Activated T-helper 17 cell treated with anti-CD3 and anti-CD28 coated beads, Interleukin-2, amount 50 U/mL, for 72 hours (primary cell): ENCODE measurements around the gene OR1S2. TPM values are rescaled to one million over a fixed set of nuclear protein-coding genes. Genes with fewer than 3 reads are reported as not detected.
"Not testable (repeated sequence)": the region's sequence is repeated elsewhere in the genome, so short reads cannot be mapped to it uniquely, and the experiment has no call there.

Source experiments
- ATAC-seq: fragments of 150-1000 bp; cut with Tn5 transposase; replicated peaks from 2 replicates; pipeline ENCODE4 v1.10.0; 2021; ENCODE audit warnings: mild to moderate bottlenecking, moderate library complexity
- H3K27ac Mint-ChIP-seq: one replicate; pipeline ENCODE4 v1.8.0; 2022; ENCODE audit warnings: mixed read lengths
- H3K27me3 Mint-ChIP-seq: one replicate; pipeline ENCODE4 v1.8.0; 2022; ENCODE audit warnings: mixed read lengths
- H3K36me3 Mint-ChIP-seq: one replicate; pipeline ENCODE4 v1.8.0; 2022; ENCODE audit warnings: low read depth, mild to moderate bottlenecking, mixed read lengths
- H3K4me1 Mint-ChIP-seq: one replicate; pipeline ENCODE4 v1.8.0; 2022; ENCODE audit warnings: mixed read lengths
- H3K4me3 Mint-ChIP-seq: one replicate; pipeline ENCODE4 v1.8.0; 2022; ENCODE audit warnings: mild to moderate bottlenecking, mixed read lengths
- H3K9me3 Mint-ChIP-seq: one replicate; pipeline ENCODE4 v1.8.0; 2022; ENCODE audit warnings: mixed read lengths
- total RNA-seq, 2 donors: library from RNA; stranded (reverse); gene quantifications; one replicate each; pipeline ENCODE4 v1.2.3, GENCODE V29; 2022

Gene OR1S2, protein sequence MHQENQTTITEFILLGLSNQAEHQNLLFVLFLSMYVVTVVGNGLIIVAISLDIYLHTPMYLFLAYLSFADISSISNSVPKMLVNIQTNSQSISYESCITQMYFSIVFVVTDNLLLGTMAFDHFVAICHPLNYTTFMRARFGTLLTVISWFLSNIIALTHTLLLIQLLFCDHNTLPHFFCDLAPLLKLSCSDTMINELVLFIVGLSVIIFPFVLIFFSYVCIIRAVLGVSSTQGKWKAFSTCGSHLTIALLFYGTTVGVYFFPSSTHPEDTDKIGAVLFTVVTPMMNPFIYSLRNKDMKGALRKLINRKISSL
- not detected for total RNA-seq

DNA sequence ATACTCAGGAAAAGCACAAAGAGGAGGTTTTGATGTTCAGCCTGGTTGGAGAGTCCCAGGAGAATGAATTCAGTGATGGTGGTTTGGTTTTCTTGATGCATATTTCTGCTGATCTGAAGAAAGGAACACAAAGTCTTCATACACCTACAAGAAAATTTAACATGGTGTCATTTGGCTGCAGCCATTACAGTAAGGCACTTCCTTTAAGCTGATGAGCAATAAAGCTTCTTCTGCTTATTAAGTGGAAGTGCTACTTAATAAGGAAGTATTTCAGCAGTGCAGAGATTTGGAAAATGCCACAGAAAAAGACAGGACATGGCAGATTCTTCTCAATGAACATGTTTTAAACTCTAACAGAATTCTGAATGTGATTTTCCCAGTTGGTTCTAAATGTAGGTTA lies at the start of gene OR1S2:
Gene OR1S2 (minus strand): TSS at position 101 of the 400 bp plus-strand sequence. CDS start 0 bp downstream, at position 101.
- H3K27me3 Mint-ChIP-seq: peaks cover 16% of the 10 kb centered on the region
- no peaks in the 10 kb centered on the region for H3K36me3 Mint-ChIP-seq
- no peak within 1 kb of the TSS for H3K4me3 Mint-ChIP-seq
- no peaks in the 10 kb centered on the region for H3K4me1 Mint-ChIP-seq
- H3K9me3 Mint-ChIP-seq: peaks cover 5% of the 10 kb centered on the region
- no peak for ATAC-seq
- no peak within 1 kb of the TSS for H3K27ac Mint-ChIP-seq

DNA sequence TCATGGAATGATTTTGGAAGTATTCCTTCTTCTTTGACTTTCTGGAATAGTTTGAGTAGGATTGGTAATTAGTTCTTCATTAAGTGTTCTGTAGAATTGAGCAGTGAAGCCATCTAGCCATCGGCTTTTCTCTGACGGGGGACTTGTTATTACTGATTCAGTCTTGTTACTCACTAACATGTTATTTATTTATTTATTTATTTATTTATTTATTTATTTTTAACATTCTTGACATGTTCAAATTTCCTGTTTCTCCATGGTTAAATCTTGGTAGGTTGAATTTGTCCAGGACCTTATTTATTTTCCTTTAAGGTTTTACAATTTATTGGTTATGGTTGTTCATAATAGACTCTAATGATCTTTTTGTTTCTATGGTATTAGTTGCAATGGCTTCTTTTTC lies 40.0 kb upstream of the OR1S2 start:
- H3K36me3 Mint-ChIP-seq: no peaks in the 10 kb centered on the region
- H3K27me3 Mint-ChIP-seq: peaks cover 20% of the 10 kb centered on the region
- H3K27ac Mint-ChIP-seq: no peak overlapping the region
- no peaks in the 10 kb centered on the region for H3K4me1 Mint-ChIP-seq
- no peak overlapping the region for H3K4me3 Mint-ChIP-seq
- peaks cover 6% of the 10 kb centered on the region for H3K9me3 Mint-ChIP-seq
- no peak for ATAC-seq

DNA sequence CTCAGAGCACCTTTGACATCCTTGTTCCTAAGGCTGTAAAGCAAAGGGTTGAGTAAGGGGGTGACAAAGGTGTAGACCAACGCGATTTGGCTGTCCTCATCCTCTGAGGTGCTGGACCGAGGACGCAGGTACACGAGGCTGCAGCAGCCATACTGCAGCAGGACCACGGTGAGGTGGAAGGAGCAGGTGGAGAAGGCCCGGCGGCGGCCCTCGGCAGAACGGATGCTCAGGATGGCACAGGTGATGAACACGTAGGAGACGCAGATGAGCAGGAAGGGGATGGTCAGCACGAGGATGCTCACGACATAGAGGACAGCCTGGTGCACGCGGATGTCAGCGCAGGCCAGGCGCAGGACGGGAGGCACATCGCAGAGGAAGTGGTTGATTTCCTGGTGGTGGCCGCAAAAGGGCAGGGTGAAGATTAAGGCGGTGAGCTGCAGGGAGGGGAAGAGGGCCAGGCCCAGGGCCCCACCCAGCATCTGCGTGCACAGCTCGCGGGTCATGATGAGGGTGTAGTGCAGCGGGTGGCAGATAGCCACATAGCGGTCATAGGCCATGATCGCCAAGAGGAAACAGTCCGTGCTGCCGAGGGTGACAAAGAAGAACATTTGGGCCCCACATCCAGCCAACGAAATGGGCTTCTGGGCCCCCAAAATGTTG lies 24.1 kb upstream of the OR1S2 start:
- Mint-ChIP-seq H3K27me3 (peaks cover 15% of the 10 kb centered on the region), H3K36me3 (no peaks in the 10 kb centered on the region), H3K4me3 (no peak overlapping the region), H3K27ac (no peak overlapping the region), H3K9me3 (peaks cover 5% of the 10 kb centered on the region), H3K4me1 (no peaks in the 10 kb centered on the region)
- no peak for ATAC-seq

DNA sequence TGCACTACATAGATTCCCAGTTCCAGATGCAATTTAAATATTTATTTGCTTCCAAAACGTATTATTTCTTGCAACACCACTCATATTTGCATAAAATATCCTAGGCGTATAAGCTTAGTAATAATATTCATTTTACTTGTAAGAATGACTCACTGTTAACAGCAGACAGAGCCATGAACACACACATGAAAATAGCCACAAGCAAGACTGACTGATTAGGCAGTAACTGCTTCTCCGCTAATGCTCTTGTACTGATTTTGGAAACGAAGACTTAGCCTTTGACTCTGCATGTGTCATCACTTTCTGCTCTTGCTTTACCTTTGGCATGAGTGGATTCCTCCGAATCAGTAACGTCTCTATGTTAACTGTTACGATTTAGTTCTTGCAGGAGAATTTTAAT lies 18.8 kb upstream of the OR1S2 start:
- Mint-ChIP-seq H3K27ac (no peak overlapping the region), H3K9me3 (peaks cover under 1% of the 10 kb centered on the region), H3K4me3 (no peak overlapping the region), H3K36me3 (no peaks in the 10 kb centered on the region), H3K4me1 (no peaks in the 10 kb centered on the region), H3K27me3 (peaks cover 7% of the 10 kb centered on the region)
- ATAC-seq: no peak

DNA sequence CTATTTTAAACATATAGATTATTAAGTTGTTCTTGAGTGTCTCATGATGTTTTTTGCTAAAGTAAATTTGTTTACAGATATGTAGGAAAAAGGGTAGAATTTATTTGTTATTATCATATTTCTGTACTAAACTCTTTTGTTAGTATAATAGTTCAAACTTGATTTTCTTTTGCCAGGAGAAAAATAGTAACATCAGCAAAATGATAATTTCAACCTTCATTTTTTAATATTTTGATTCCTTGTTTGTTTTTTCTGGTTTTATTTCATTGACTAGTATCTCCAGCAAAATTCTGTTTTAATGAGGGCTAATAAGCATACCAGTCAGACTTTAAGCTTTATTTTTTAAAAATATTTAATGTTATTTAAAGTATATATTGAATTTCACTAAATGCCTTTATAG lies 12.5 kb upstream of the OR1S2 start:
- H3K36me3 Mint-ChIP-seq: no peaks in the 10 kb centered on the region
- H3K27me3 Mint-ChIP-seq: peaks cover 15% of the 10 kb centered on the region
- no peaks in the 10 kb centered on the region for H3K9me3 Mint-ChIP-seq
- H3K4me3 Mint-ChIP-seq: no peak overlapping the region
- ATAC-seq: no peak
- H3K4me1 Mint-ChIP-seq: no peaks in the 10 kb centered on the region
- H3K27ac Mint-ChIP-seq: no peak overlapping the region

DNA sequence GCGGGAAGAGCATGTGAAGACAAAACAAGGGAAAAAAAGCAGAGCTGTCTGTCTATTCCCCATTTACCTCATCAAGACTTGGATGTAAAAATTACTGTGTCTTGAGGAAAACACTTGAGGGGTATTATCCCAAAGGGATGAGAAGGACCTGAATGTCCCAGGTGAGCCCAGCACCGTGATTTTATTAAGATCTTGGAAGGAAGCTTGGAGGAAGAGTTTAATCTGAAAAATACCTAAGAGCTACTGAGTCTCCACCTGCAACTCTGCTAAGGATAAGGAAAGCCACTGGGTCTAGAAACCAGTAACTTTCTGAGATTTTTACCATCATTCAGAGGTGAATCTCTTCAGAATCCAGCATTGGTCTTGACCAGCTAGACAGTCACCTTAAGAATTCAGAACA lies 8.5 kb upstream of the OR1S2 start, which contains the start of gene OR1S1:
Gene OR1S1 (plus strand): TSS at position 301 of the 400 bp plus-strand sequence.
- H3K9me3 Mint-ChIP-seq, H3K36me3 Mint-ChIP-seq, H3K27ac Mint-ChIP-seq, ATAC-seq, H3K4me3 Mint-ChIP-seq, H3K4me1 Mint-ChIP-seq: not testable (repeated sequence)
- H3K27me3 Mint-ChIP-seq: peaks cover 20% of the 10 kb centered on the region

DNA sequence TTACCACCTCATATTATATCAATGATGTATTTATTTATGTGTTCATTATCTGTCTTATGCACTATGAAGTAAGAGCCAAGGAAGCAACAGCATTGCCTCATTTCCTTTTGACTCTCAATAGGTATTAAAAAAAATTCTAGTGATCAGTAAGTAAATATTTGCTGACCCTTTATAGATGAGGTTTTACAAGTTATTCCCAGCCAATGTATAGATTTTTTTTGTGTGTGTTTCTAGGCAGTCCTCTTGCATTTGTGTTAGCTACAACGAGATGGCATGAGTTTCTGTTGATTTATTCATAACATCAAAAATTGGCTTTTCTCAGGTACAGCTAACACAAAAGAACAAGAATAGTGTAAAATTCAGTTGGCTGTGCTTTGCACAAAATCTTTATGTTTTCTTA lies 4.7 kb downstream of the OR1S2 start:
- H3K4me3 Mint-ChIP-seq: no peak overlapping the region
- H3K27me3 Mint-ChIP-seq: peaks cover 15% of the 10 kb centered on the region
- no peak overlapping the region for H3K27ac Mint-ChIP-seq
- H3K36me3 Mint-ChIP-seq: no peaks in the 10 kb centered on the region
- no peak for ATAC-seq
- no peaks in the 10 kb centered on the region for H3K4me1 Mint-ChIP-seq
- peaks cover 9% of the 10 kb centered on the region for H3K9me3 Mint-ChIP-seq

DNA sequence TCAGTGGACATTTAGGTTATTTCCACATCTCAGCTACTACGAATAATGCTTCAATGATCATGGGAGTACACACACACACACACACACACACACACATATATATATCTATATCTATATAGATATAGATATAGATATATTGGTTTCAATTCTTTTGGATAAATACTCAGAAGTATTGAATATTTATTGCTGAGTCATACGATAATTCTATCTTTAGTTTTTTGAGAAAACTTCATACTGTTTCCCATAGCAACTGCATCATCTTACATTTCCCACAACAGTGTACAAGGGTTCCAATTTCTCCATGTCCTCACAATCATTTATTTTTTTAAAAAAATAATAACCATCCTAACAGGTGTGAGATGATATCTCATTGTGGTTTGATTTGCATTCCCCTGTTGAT lies 8.0 kb downstream of the OR1S2 start:
- H3K27me3 Mint-ChIP-seq: peaks cover 4% of the 10 kb centered on the region
- H3K4me3 Mint-ChIP-seq: no peak overlapping the region
- H3K36me3 Mint-ChIP-seq: no peaks in the 10 kb centered on the region
- no peak overlapping the region for H3K27ac Mint-ChIP-seq
- peaks cover 4% of the 10 kb centered on the region for H3K9me3 Mint-ChIP-seq
- no peak for ATAC-seq
- H3K4me1 Mint-ChIP-seq: no peaks in the 10 kb centered on the region

DNA sequence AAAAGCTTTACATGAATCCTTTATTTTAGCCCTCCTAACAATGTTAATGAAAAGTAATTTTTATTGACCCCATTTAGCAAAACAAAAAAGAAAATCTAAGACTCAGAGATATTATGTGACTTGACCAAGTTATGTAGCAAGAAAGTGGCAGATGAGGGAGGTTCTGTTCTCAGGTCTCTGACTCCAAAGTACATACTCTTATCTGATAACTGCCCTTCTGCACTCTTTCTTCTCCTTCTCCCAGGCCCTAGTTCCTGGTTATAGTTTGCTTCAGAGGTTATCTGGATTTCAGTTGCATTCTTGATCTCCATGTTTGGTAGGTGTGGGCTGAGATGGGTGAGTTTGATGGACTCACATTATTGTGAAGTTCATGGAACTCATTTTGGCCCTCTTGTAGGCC lies 10.6 kb downstream of the OR1S2 start:
- Mint-ChIP-seq H3K9me3 (peaks cover 4% of the 10 kb centered on the region), H3K4me3 (no peak overlapping the region), H3K27ac (no peak overlapping the region), H3K36me3 (no peaks in the 10 kb centered on the region), H3K4me1 (no peaks in the 10 kb centered on the region), H3K27me3 (no peaks in the 10 kb centered on the region)
- ATAC-seq: no peak

DNA sequence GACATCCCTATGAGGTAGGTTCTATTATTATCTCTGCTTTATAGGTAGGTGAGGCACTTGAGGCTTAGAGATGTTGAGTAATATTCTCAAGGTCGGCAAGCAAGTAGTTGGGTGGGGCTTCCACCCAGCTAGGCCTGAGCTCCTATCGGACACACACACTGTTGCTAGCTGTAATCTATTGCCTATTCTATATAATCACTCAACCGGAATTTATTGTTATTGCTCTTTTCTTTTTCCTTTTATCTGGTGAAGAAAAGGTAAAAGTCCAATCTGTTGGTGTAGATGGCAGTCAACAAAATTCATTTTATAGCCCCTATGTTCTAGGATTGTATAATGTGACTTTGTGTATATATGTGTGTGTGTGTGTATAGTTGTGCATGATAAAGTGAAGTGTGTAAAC lies 11.7 kb downstream of the OR1S2 start:
- no peaks in the 10 kb centered on the region for H3K9me3 Mint-ChIP-seq
- no peak for ATAC-seq
- H3K27ac Mint-ChIP-seq: no peak overlapping the region
- no peaks in the 10 kb centered on the region for H3K36me3 Mint-ChIP-seq
- H3K4me3 Mint-ChIP-seq: no peak overlapping the region
- no peaks in the 10 kb centered on the region for H3K27me3 Mint-ChIP-seq
- no peaks in the 10 kb centered on the region for H3K4me1 Mint-ChIP-seq

DNA sequence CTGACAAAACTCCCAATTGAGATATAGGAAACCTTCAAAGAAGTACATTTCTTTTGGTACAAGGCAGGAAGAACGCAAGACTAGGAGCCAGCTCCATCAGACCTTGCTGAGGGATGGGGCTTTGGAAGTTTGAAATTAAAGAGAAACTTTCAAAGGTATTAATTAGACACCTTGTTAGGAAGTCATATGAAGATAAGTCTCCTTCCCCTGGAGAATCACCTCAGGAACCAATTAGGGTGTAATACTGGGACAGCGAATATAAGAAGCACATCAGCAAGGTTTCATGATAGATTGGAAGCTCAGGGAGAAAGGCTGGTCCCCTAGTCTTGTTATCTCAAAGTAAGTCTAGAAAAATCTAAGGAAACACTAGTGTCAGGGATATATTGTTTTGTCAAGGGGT lies 15.2 kb downstream of the OR1S2 start, which contains the start of gene OR9Q2:
Gene OR9Q2 (plus strand): TSS at position 301 of the 400 bp plus-strand sequence. CDS start 1,421 bp downstream, outside the sequence.
- no peak within 1 kb of the TSS for H3K27ac Mint-ChIP-seq
- no peak within 1 kb of the TSS for H3K4me3 Mint-ChIP-seq
- no peaks in the 10 kb centered on the region for H3K36me3 Mint-ChIP-seq
- no peaks in the 10 kb centered on the region for H3K27me3 Mint-ChIP-seq
- no peaks in the 10 kb centered on the region for H3K4me1 Mint-ChIP-seq
- ATAC-seq: no peak
- H3K9me3 Mint-ChIP-seq: no peaks in the 10 kb centered on the region

DNA sequence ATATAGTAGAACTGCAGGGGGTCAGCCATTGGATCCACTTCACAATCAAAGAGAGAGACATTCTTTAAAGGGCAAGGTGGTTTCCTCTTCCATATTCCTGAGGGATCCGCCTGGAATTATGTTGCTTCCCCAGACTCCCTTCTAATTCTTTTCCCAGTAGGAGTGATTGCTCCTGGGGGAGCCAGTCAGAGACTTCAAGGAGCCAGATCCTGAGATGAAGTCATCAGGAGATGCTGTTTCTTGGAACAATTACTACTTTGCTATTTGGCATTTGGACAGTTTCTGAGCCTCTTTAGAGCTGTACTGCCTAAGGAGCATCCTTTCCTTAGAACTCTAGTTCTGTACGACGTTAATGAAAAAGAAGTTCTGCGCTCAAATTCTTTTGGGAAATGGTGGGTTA lies 17.0 kb downstream of the OR1S2 start:
- ATAC-seq: no peak
- Mint-ChIP-seq H3K27me3 (no peaks in the 10 kb centered on the region), H3K4me3 (no peak overlapping the region), H3K27ac (no peak overlapping the region), H3K9me3 (no peaks in the 10 kb centered on the region), H3K36me3 (no peaks in the 10 kb centered on the region), H3K4me1 (no peaks in the 10 kb centered on the region)

DNA sequence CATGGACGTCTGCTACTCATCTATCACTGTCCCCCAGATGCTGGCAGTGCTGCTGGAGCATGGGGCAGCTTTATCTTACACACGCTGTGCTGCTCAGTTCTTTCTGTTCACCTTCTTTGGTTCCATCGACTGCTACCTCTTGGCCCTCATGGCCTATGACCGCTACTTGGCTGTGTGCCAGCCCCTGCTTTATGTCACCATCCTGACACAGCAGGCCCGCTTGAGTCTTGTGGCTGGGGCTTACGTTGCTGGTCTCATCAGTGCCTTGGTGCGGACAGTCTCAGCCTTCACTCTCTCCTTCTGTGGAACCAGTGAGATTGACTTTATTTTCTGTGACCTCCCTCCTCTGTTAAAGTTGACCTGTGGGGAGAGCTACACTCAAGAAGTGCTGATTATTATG lies 24.3 kb downstream of the OR1S2 start:
- H3K4me3 Mint-ChIP-seq: no peak overlapping the region
- no peak overlapping the region for H3K27ac Mint-ChIP-seq
- H3K36me3 Mint-ChIP-seq: no peaks in the 10 kb centered on the region
- peaks cover 21% of the 10 kb centered on the region for H3K27me3 Mint-ChIP-seq
- H3K9me3 Mint-ChIP-seq: no peaks in the 10 kb centered on the region
- ATAC-seq: no peak
- no peaks in the 10 kb centered on the region for H3K4me1 Mint-ChIP-seq

DNA sequence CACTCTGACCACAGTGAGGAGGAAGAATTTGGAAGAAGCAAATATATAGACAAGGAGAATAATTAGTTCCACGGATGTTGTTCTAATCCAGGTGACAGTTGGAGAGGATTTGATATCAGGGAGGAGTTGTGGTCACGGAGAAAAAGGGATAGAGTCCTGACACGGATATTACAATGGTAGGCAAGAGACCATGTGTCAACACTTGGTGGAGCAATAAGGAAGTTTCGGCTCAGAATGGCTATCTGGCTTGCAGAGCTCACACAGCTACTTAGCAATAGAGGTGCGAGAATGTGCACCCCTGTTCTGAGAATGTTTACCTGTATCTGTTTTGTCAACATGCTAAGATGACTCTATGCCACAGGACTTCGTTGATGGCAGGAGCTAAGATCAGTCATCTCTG lies 25.5 kb downstream of the OR1S2 start:
- H3K27me3 Mint-ChIP-seq: peaks cover 23% of the 10 kb centered on the region
- ATAC-seq: no peak
- no peak overlapping the region for H3K27ac Mint-ChIP-seq
- H3K36me3 Mint-ChIP-seq: no peaks in the 10 kb centered on the region
- H3K4me3 Mint-ChIP-seq: no peak overlapping the region
- no peaks in the 10 kb centered on the region for H3K4me1 Mint-ChIP-seq
- no peaks in the 10 kb centered on the region for H3K9me3 Mint-ChIP-seq

DNA sequence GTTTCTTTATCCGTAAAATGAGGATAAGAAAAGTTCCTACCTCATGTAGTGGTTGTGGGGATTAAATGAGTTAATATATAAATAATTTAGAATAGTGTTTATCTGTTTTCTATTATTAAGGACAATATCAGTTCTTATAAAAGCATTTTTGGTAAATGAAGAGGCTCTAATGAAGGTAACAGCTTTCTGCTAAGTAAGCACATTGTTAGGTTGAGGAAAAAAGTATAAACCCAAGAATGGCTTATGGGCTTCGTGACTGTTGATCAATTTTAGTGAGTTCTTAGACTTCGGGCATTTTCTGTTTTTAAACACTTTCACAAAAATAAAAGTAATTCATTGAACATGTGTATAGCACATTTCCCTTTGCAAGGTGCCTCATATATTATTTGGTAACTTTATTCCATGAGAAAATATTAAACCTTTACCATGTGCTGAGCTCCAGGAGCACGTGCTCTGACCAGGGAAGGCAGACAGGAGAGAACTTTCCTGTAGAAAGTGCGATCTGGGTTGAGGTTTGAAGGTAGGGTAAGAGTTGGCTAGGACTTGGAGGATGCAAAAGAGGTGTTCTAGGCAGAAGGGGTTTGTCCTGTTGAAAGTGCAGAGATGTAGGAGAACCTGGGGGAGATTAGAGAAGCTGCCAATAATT lies 26.4 kb downstream of the OR1S2 start:
- no peak overlapping the region for H3K27ac Mint-ChIP-seq
- no peaks in the 10 kb centered on the region for H3K9me3 Mint-ChIP-seq
- no peaks in the 10 kb centered on the region for H3K4me1 Mint-ChIP-seq
- ATAC-seq: no peak
- H3K4me3 Mint-ChIP-seq: no peak overlapping the region
- peaks cover 23% of the 10 kb centered on the region for H3K27me3 Mint-ChIP-seq
- H3K36me3 Mint-ChIP-seq: no peaks in the 10 kb centered on the region
